Measurements from ENCODE around the gene EYS. TPM values are rescaled to one million over a fixed set of nuclear protein-coding genes. Genes with fewer than 3 reads are reported as not detected.

EYS gene
- total RNA-seq, 1 experiment from 2014 or later, result not detected

DNA sequence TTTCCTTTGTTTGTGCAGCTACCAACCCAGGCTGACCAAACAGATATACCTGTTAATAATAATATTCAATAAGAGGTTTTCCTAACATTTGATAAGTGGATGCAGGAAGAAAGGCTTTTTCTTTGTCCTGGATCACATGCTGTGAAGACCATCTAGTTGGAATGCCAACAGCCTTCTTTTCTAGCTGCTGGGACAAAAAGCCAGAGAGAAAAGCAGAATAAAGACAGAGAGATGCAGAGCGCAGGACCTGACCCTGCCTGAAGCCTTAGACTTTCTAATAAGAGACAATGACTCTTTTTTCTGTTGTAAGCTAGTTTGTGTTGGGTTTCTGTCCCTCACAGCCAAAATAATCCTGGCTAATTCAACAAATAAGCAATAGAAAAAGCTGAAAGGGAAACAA, 1763.2 kb downstream of the EYS start:
- Mint-ChIP-seq H3K36me3 (ENCODE audit: insufficient read depth in 1 of 3, low read depth in 3 of 3) (peaks cover 2 to 4% (median 2%) of the 10 kb centered on the region in 3 experiments; a peak in 5 of 7 replicates), H3K4me3 (no peak overlapping the region), H3K9me3 (peaks cover 2 to 3% of the 10 kb centered on the region in 2 experiments; a peak in 3 of 5 replicates), H3K27me3 (ENCODE audit: low read depth) (no peaks in the 10 kb centered on the region), H3K27ac (peak overlapping the region in 2 of 3 experiments; percentile 67 to 87; a peak in 3 of 7 replicates), H3K4me1 (peaks cover 17 to 19% of the 10 kb centered on the region in 2 experiments)
- Histone ChIP-seq H3K27me3 (ENCODE audit: insufficient read depth, low read length) (no peaks in the 10 kb centered on the region), H3K79me2 (ENCODE audit: insufficient read depth, low read length) (no peaks in the 10 kb centered on the region), H3K9ac (ENCODE audit: extremely low read depth, insufficient read length, low read length) (no peak overlapping the region), H3K4me2 (ENCODE audit: insufficient read depth, insufficient read length, low read length) (no peak overlapping the region), H4K8ac (replicated peaks; ENCODE audit: insufficient read length, low read depth, low read length) (no peak overlapping the region), H3K79me1 (ENCODE audit: insufficient read depth, low read depth, low read length, poor library complexity, severe bottlenecking) (no peaks in the 10 kb centered on the region), H3K27ac (ENCODE audit: insufficient read length, low read depth, low read length) (no peak overlapping the region), H2BK20ac (ENCODE audit: low read depth, low read length, poor library complexity, severe bottlenecking) (no peak overlapping the region), H4K5ac (ENCODE audit: insufficient read length, low read depth, low read length) (no peak overlapping the region), H3K18ac (ENCODE audit: insufficient read length, low read depth, low read length) (no peak overlapping the region), H3K56ac (ENCODE audit: insufficient read length, low read depth, low read length) (no peak overlapping the region), H4K91ac (ENCODE audit: insufficient read length, low read depth, low read length) (no peak overlapping the region), H4K20me1 (ENCODE audit: control insufficient read depth, insufficient read depth, insufficient read length) (no peaks in the 10 kb centered on the region), H3K23me2 (ENCODE audit: insufficient read length, low read depth, low read length, poor library complexity, severe bottlenecking) (no peaks in the 10 kb centered on the region), H3K14ac (ENCODE audit: insufficient read depth, low read length) (no peak overlapping the region), H2BK5ac (ENCODE audit: insufficient read length, low read length) (no peak overlapping the region), H3T11ph (ENCODE audit: low read length) (no peak overlapping the region), H2AK5ac (ENCODE audit: insufficient read length, low read length) (no peak overlapping the region), H2AFZ (ENCODE audit: low read length) (no peak overlapping the region), H3K9me3 (ENCODE audit: control insufficient read depth, low read depth, low read length) (no peaks in the 10 kb centered on the region), H3K23ac (ENCODE audit: insufficient read length, low read depth, low read length) (no peak overlapping the region), H3K4ac (ENCODE audit: low read depth, low read length) (no peak overlapping the region), H3K4me1 (ENCODE audit: insufficient read depth, low read length) (no peaks in the 10 kb centered on the region; the same call in 1 of the 2 replicates), H2BK120ac (ENCODE audit: low read depth, low read length, poor library complexity, severe bottlenecking) (no peak overlapping the region), H2BK15ac (ENCODE audit: low read depth, low read length) (no peak overlapping the region), H2BK12ac (ENCODE audit: insufficient read length, low read depth, low read length) (no peak overlapping the region)
- DNase-seq, result peak; percentile 40
- WGBS (ENCODE audit: extremely low coverage, insufficient read length, low lambda C conversion rate), result no CpG with 5 or more reads among the region's 1 CpG
- TF ChIP-seq, protein P1, sequence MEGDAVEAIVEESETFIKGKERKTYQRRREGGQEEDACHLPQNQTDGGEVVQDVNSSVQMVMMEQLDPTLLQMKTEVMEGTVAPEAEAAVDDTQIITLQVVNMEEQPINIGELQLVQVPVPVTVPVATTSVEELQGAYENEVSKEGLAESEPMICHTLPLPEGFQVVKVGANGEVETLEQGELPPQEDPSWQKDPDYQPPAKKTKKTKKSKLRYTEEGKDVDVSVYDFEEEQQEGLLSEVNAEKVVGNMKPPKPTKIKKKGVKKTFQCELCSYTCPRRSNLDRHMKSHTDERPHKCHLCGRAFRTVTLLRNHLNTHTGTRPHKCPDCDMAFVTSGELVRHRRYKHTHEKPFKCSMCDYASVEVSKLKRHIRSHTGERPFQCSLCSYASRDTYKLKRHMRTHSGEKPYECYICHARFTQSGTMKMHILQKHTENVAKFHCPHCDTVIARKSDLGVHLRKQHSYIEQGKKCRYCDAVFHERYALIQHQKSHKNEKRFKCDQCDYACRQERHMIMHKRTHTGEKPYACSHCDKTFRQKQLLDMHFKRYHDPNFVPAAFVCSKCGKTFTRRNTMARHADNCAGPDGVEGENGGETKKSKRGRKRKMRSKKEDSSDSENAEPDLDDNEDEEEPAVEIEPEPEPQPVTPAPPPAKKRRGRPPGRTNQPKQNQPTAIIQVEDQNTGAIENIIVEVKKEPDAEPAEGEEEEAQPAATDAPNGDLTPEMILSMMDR (conservative IDR thresholded peaks at IDR 0.05), result no peak
